Ascending aorta (tissue), 2 donors: Measurements from ENCODE around the gene NUBPL. TPM values are rescaled to one million over a fixed set of nuclear protein-coding genes. Genes with fewer than 3 reads are reported as not detected.

Experiments
- DNase-seq, 2 donors: peaks; one replicate each; pipeline ENCODE4 v3.0.0-alpha.2; 2019; ENCODE audit warnings: low spot score in 2 of 2
- H3K27ac ChIP-seq, 2 donors: fragments of 200-600 bp; sonication (generic); one replicate each; pipeline ENCODE4 v1.5.1; 2016 to 2017; ENCODE audit warnings: mild to moderate bottlenecking in 1 of 2
- H3K27me3 ChIP-seq: fragments of 200-600 bp; sonication (generic); one replicate; pipeline ENCODE4 v1.5.1; 2017
- H3K36me3 ChIP-seq, 2 donors: fragments of 200-600 bp; sonication (generic); one replicate each; pipeline ENCODE4 v1.5.1; 2016
- H3K4me1 ChIP-seq, 2 donors: fragments of 200-600 bp; sonication (generic); one replicate each; pipeline ENCODE4 v1.5.1; 2016 to 2017; ENCODE audit warnings: mild to moderate bottlenecking in 1 of 2
- H3K4me3 ChIP-seq, 2 donors: fragments of 200-600 bp; sonication (generic); one replicate each; pipeline ENCODE4 v1.5.1; 2016 to 2017; ENCODE audit warnings: mild to moderate bottlenecking in 1 of 2
- H3K9me3 ChIP-seq, 2 donors: fragments of 200-600 bp; sonication (generic); one replicate each; pipeline ENCODE4 v1.5.1; 2016
- intact Hi-C: fragments of 100-400 bp; cut with DNase I; formaldehyde crosslinking; loops from one replicate; pipeline ENCODE4 v1.15.1; 2023
- total RNA-seq: library from RNA; depleted of rRNA; stranded (reverse); fragments of >200 nt; gene quantifications from one replicate; pipeline ENCODE4 v1.1.0, GENCODE V29; 2016
- TF ChIP-seq, protein P1 (sequence below), 3 experiments: fragments of 200-600 bp in 2 of 3; fragments of 450-650 bp in 1 of 3; sonication (generic) in 2 of 3; IDR thresholded peaks; one replicate each; pipeline ENCODE4 v1.5.1; 2016 to 2019; ENCODE audit warnings: antibody characterized with exemption in 3 of 3, mild to moderate bottlenecking in 1 of 3, moderate library complexity in 1 of 3

Gene NUBPL, protein sequence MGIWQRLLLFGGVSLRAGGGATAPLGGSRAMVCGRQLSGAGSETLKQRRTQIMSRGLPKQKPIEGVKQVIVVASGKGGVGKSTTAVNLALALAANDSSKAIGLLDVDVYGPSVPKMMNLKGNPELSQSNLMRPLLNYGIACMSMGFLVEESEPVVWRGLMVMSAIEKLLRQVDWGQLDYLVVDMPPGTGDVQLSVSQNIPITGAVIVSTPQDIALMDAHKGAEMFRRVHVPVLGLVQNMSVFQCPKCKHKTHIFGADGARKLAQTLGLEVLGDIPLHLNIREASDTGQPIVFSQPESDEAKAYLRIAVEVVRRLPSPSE
- 1.7 TPM for total RNA-seq

DNA sequence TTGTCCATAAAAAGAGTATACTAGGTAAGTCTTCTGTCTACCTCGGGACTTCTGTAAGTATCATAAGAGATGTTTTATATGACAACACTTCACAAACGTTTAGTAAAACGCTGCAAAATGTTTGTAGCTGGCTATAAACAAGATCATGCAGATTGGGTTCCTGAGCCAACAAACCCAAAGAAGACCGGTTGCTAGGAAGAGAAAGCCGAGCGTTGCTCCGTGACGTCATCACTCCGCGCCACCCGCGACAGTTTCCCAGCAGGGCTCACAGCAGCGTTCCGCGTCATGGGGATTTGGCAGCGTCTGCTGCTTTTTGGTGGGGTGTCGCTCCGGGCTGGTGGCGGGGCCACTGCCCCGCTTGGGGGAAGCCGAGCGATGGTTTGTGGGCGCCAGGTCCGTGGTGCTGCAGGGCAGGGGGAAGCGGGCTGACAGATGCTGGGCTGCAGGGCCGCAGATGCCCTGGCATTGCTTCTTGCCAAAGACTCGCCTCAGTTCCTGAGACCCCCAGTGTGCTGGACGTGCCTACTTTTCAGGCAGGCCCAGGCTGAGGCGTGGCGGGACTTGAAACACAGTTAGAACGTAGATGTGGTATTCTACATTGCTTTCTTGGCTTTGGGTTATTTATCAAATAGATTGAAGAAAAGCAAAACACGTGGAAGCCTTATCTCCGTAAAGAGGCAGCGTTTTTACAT lies at the start of gene NUBPL:
Gene NUBPL, plus strand, starts transcription at position 250 of the 692 bp plus-strand sequence. Its CDS starts 36 bp downstream, at position 286.
- peak; percentile 79 to 97 for DNase-seq
- Histone ChIP-seq H3K4me3 (peak within 1 kb of the TSS; percentile 88 to 98), H3K9me3 (no peaks in the 10 kb centered on the region), H3K36me3 (no peaks in the 10 kb centered on the region), H3K4me1 (peaks cover 0 to 4% of the 10 kb centered on the region in 2 donors), H3K27me3 (no peaks in the 10 kb centered on the region), H3K27ac (peak within 1 kb of the TSS; percentile 79 to 82)
- TF ChIP-seq, protein P1, sequence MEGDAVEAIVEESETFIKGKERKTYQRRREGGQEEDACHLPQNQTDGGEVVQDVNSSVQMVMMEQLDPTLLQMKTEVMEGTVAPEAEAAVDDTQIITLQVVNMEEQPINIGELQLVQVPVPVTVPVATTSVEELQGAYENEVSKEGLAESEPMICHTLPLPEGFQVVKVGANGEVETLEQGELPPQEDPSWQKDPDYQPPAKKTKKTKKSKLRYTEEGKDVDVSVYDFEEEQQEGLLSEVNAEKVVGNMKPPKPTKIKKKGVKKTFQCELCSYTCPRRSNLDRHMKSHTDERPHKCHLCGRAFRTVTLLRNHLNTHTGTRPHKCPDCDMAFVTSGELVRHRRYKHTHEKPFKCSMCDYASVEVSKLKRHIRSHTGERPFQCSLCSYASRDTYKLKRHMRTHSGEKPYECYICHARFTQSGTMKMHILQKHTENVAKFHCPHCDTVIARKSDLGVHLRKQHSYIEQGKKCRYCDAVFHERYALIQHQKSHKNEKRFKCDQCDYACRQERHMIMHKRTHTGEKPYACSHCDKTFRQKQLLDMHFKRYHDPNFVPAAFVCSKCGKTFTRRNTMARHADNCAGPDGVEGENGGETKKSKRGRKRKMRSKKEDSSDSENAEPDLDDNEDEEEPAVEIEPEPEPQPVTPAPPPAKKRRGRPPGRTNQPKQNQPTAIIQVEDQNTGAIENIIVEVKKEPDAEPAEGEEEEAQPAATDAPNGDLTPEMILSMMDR (IDR thresholded peaks at IDR 0.05), result no peak
- intact Hi-C loops, result loop anchor here (2.0 to 10.0 kb wide), 6 partner anchors 54 to 911 kb away; partner anchors contain the start of genes DTD2, RNU6-7 and RNU6-8

DNA sequence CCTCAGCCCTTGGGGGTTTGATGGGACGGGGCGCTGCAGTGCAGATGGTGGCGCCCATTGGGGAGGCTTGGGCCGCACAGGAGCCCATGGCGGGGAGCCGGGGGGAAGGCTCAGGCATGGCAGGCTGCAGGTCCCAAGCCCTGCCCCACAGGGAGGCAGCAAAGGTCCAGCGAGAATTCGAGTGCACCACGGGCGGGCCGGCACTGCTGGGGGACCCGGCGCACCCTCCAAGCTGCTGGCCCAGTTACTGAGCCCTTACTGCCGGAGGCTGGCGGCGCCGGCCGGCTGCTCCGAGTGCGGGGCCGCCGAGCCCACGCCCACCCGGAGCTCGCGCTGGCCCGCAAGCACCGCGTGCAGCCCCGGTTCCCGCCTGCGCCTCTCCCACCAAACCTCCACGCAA lies 34.1 kb upstream of the NUBPL start:
- DNase-seq, result no peak
- Histone ChIP-seq H3K27me3 (no peaks in the 10 kb centered on the region), H3K4me3 (no peak overlapping the region), H3K27ac (no peak overlapping the region), H3K36me3 (no peaks in the 10 kb centered on the region), H3K9me3 (no peaks in the 10 kb centered on the region), H3K4me1 (no peaks in the 10 kb centered on the region)
- intact Hi-C loops, result no loop called here
- TF ChIP-seq, protein P1 (IDR thresholded peaks at IDR 0.05), result no peak

DNA sequence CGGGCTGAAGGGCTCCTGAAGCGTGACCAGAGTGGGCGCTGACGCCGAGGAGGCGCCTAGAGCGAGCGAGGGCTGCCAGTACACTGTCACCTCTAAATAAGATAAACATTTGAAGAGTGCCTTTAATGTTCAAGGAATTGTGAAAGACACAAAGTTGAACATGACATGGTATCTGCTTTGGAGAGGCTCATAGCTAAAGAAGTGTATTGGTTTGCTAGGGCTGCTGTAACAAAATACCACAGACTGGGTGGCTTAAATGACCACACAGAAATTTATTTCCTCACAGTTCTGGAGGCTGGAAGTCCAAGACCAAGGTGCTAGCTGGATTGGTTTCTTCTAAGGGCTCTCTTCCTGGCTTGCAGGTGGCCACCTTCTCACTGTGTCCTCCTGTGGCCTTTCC lies 33.7 kb upstream of the NUBPL start:
- H3K4me1 ChIP-seq, result no peaks in the 10 kb centered on the region
- intact Hi-C loops, result no loop called here
- no peaks in the 10 kb centered on the region for H3K9me3 ChIP-seq

DNA sequence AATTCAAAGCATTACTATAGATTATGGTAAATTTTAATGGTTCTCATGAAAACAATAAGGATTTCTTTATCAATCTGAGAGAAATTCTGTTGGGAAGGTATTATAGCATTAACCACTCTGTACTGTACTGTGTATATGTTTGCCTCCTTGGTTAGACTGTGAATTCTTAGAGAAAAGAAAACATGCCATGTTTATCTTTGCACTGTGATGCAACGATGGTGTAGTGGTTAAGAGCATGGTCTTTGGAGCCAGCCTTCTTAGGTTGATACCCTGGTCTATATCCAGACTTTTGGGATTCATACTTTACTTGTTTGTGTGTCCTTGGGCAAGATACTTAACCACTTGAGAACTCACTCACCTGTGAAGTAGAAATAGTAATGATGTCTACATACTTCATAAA lies 32.2 kb upstream of the NUBPL start:
- Histone ChIP-seq H3K4me1 (no peaks in the 10 kb centered on the region), H3K27me3 (no peaks in the 10 kb centered on the region), H3K27ac (no peak overlapping the region), H3K4me3 (no peak overlapping the region), H3K36me3 (no peaks in the 10 kb centered on the region), H3K9me3 (no peaks in the 10 kb centered on the region)
- no peak for DNase-seq
- TF ChIP-seq, protein P1 (IDR thresholded peaks at IDR 0.05), result no peak
- intact Hi-C loops, result no loop called here

More for the DNA sequence above, 33.7 kb upstream of the NUBPL start:
- Histone ChIP-seq H3K27me3 (no peaks in the 10 kb centered on the region), H3K27ac (no peak overlapping the region), H3K4me3 (no peak overlapping the region), H3K36me3 (no peaks in the 10 kb centered on the region)
- TF ChIP-seq, protein P1 (IDR thresholded peaks at IDR 0.05), result no peak
- no peak for DNase-seq

DNA sequence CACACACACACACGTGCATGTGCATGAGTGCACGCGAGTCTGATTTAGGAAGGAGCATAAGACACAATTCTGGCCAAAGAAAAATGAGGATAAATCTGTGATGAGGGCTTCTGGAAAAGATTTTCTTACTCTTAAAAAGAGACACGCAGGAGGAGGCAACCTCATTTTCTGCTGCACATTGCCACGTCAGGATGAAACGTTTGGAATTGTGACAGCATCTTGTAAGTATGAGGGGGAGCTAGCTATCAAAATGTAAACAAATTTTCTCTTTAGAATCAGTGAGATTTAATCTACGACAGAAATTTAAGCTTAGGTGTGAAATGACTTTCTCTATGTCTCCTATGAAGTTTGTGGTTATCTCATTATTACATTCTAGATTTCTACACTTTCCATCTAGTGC lies 31.1 kb upstream of the NUBPL start:
- H3K27me3 ChIP-seq, result no peaks in the 10 kb centered on the region
- TF ChIP-seq, protein P1 (IDR thresholded peaks at IDR 0.05), result no peak
- no peak overlapping the region for H3K4me3 ChIP-seq
- no peaks in the 10 kb centered on the region for H3K36me3 ChIP-seq
- no peak overlapping the region for H3K27ac ChIP-seq
- no peaks in the 10 kb centered on the region for H3K9me3 ChIP-seq
- intact Hi-C loops, result no loop called here
- no peak for DNase-seq
- H3K4me1 ChIP-seq, result no peaks in the 10 kb centered on the region
